Retina (tissue), 1 donor: ENCODE results near the gene STAT2.
"Not testable (repeated sequence)": the region's sequence is repeated elsewhere in the genome, so short reads cannot be mapped to it uniquely, and the experiment has no call there.

Experiments
- DNase-seq: peaks from one replicate; pipeline ENCODE4 v3.0.0-alpha.2; 2016

The STAT2 gene

GRCh38 chr12:56361487-56362129 lies 1.7 kb upstream of the STAT2 start:
- no peak for DNase-seq

- DNase-seq: no peak
These were observed 923 bp downstream of the STAT2 start for GRCh38 chr12:56358836-56359532.

GRCh38 chr12:56351325-56351724 lies 8.6 kb downstream of the STAT2 start:
- DNase-seq: no peak

- DNase-seq: no peak
These were observed 9.2 kb downstream of the STAT2 start for GRCh38 chr12:56350662-56351061.

- no peak for DNase-seq
These were observed 11.1 kb downstream of the STAT2 start for GRCh38 chr12:56348776-56349175.

GRCh38 chr12:56347255-56347654 lies 12.7 kb downstream of the STAT2 start:
- not testable (repeated sequence) for DNase-seq

- DNase-seq: no peak
These were observed 13.2 kb downstream of the STAT2 start for GRCh38 chr12:56346675-56347074.

GRCh38 chr12:56342290-56342689 lies 17.6 kb downstream of the STAT2 start:
- not testable (repeated sequence) for DNase-seq

- no peak for DNase-seq
These were observed 18.3 kb downstream of the STAT2 start for GRCh38 chr12:56341616-56342015.

- no peak for DNase-seq
These were observed 20.8 kb downstream of the STAT2 start for GRCh38 chr12:56339158-56339422.

- no peak for DNase-seq
These were observed 21.4 kb downstream of the STAT2 start, which contains the start of gene IL23A for GRCh38 chr12:56338308-56339157. IL23A (plus strand) TSS chr12:56338884; CDS start chr12:56339045, 161 bp downstream.

- no peak for DNase-seq
These were observed 22.1 kb downstream of the STAT2 start for GRCh38 chr12:56337753-56338251.

GRCh38 chr12:56336361-56337167 lies 23.3 kb downstream of the STAT2 start:
- no peak for DNase-seq

GRCh38 chr12:56335527-56335926 lies 24.4 kb downstream of the STAT2 start:
- DNase-seq: not testable (repeated sequence)

GRCh38 chr12:56334490-56334793 lies 25.5 kb downstream of the STAT2 start:
- DNase-seq: no peak

GRCh38 chr12:56333679-56334489 lies 26.0 kb downstream of the STAT2 start, which contains the start of gene PAN2:
PAN2 (minus strand) TSS chr12:56334000; CDS start chr12:56333094, 906 bp downstream.
- DNase-seq: peak; percentile 98

- no peak for DNase-seq
These were observed 26.7 kb downstream of the STAT2 start for GRCh38 chr12:56333197-56333678.

- peak; percentile 4 for DNase-seq
These were observed 27.3 kb downstream of the STAT2 start for GRCh38 chr12:56332512-56333196.

- no peak for DNase-seq
These were observed 28.9 kb downstream of the STAT2 start for GRCh38 chr12:56330936-56331490.

- DNase-seq: no peak
These were observed 33.4 kb downstream of the STAT2 start for GRCh38 chr12:56326533-56326932.

- no peak for DNase-seq
These were observed 33.8 kb downstream of the STAT2 start for GRCh38 chr12:56326126-56326525.
